H1 (cell line): ENCODE measurements around the gene CBR4. TPM values are rescaled to one million over a fixed set of nuclear protein-coding genes. Genes with fewer than 3 reads are reported as not detected.

Source experiments
- CHD7 ChIP-seq: fragments of 300-600 bp; sonication (generic); IDR thresholded peaks from 2 replicates; pipeline ENCODE4 v1.7.1; 2012; ENCODE audit warnings: low read length, moderate library complexity, mild to moderate bottlenecking, inconsistent platforms; ENCODE audit not compliant: insufficient replicate concordance
- EZH2 ChIP-seq: fragments of 200-600 bp; sonication (generic); IDR thresholded peaks from 2 replicates; pipeline ENCODE4 v1.7.1; 2012; ENCODE audit warnings: low read depth, mild to moderate bottlenecking, moderate library complexity, low read length, inconsistent platforms; ENCODE audit not compliant: severe bottlenecking
- FOSL1 ChIP-seq: IDR thresholded peaks from 2 replicates; pipeline ENCODE4 v1.6.1; 2011; ENCODE audit warnings: mild to moderate bottlenecking, low read depth, low read length, moderate library complexity; ENCODE audit not compliant: insufficient read depth
- SIX5 ChIP-seq: IDR thresholded peaks from 2 replicates; pipeline ENCODE4 v1.6.1; 2011; ENCODE audit warnings: mild to moderate bottlenecking, low read depth, low read length
- TAF7 ChIP-seq: optimal IDR thresholded peaks from 2 replicates; pipeline ENCODE3; 2011; ENCODE audit warnings: low read depth, mild to moderate bottlenecking, inconsistent platforms, low read length, moderate library complexity, borderline replicate concordance
- polyA plus RNA-seq, 7 experiments: library from polyadenylated mRNA; depleted of rRNA in 3 of 7; stranded (reverse) in 5 of 7; unstranded in 2 of 7; fragments of >200 nt in 5 of 7; fragments of 200-250 nt in 2 of 7; gene quantifications; 1 replicate in 5 of 7; 2 replicates in 1 of 7; 4 replicates in 1 of 7; pipeline versions ENCODE4 v1.2.1 to v1.2.3, GENCODE V29; 2011 to 2013; ENCODE audit warnings: missing spikeins in 2 of 7, mixed read lengths in 2 of 7
- total RNA-seq: library from RNA; stranded (reverse); fragmentation: NEBNext Ultra II Directional; extraction: Animal tissue kit (Norgen Biotek cat#: 25700); gene quantifications from 2 replicates; pipeline ENCODE4 v1.2.1, GENCODE V29; 2021
- TF ChIP-seq, protein P1 (sequence below): IDR thresholded peaks from 2 replicates; pipeline ENCODE4 v1.6.1; 2012; ENCODE audit warnings: inconsistent platforms

Gene CBR4
- total and polyA plus RNA-seq, 2 of the 8 experiments (the other 6 are each of a cell fraction or from before 2014, with no cell fraction given) = 8.6 to 29.5 TPM

DNA sequence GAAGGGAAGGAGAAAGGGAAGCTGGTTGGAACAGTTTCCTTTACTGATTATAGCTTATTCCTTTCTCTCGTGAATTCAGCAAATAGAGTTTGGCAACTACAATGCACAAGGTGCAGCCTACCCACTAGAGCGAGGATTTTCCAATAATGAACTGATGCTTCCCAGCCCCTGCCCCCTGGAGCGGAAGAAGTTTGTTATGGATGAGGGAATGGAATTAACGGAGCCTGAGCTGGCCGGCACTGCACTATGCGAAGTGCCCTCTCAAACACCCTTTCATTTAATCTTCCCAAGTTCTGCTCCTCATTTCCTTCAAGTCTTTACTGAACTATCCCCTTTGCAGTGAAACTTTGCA lies 42.5 kb upstream of the CBR4 start (continued):
- TF ChIP-seq SIX5 = no peak
- no peak for TF ChIP-seq CHD7
- TF ChIP-seq TAF7 = no peak
- no peak for TF ChIP-seq EZH2
- no peak for TF ChIP-seq FOSL1
- TF ChIP-seq, protein P1, sequence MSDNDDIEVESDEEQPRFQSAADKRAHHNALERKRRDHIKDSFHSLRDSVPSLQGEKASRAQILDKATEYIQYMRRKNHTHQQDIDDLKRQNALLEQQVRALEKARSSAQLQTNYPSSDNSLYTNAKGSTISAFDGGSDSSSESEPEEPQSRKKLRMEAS = no peak
